ENCODE data around the gene RDX. TPM values are rescaled to one million over a fixed set of nuclear protein-coding genes. Genes with fewer than 3 reads are reported as not detected.

RDX gene
- total and polyA plus RNA-seq, 2 experiments from 2014 or later, result 45.2 to 226 TPM

GRCh38 chr11:110303414-110303826, 7.0 kb upstream of the RDX start:
- H3K4me1 ChIP-seq (ENCODE audit: insufficient read depth), result no peaks in the 10 kb centered on the region
- no peak overlapping the region for H3K27ac ChIP-seq (ENCODE audit: low read depth)
- DNase-seq (ENCODE audit: low spot score) (no peak), ATAC-seq (no peak)
- no peaks in the 10 kb centered on the region for H4K20me1 ChIP-seq (replicated peaks; ENCODE audit: insufficient read depth)
- no peak overlapping the region for H3K4me2 ChIP-seq
- no peaks in the 10 kb centered on the region for H3F3A ChIP-seq (replicated peaks; ENCODE audit: low read depth)
- no peak overlapping the region for H3K4me3 Mint-ChIP-seq
- H3K9me2 ChIP-seq (ENCODE audit: insufficient read depth), result no peaks in the 10 kb centered on the region
- H3K27ac Mint-ChIP-seq, result no peak overlapping the region
- H3K36me3 ChIP-seq (ENCODE audit: insufficient read depth), result no peaks in the 10 kb centered on the region
- H3K79me2 ChIP-seq (replicated peaks; ENCODE audit: insufficient read depth), result no peaks in the 10 kb centered on the region
- peaks cover 12% of the 10 kb centered on the region for H3K4me1 Mint-ChIP-seq
- H3K9me3 Mint-ChIP-seq, result peaks cover 6% of the 10 kb centered on the region; the same call in 2 of the 3 replicates
- TF ChIP-seq EZH2phosphoT487 (IDR thresholded peaks at IDR 0.05; ENCODE audit: unreplicated experiment) (no peak), POLR2AphosphoS5 (IDR thresholded peaks at IDR 0.05; ENCODE audit: low read depth) (no peak), REST (IDR thresholded peaks at IDR 0.05; ENCODE audit: unreplicated experiment) (no peak), CREB1 (CRISPR knock-in tag; IDR thresholded peaks at IDR 0.05; ENCODE audit: low read depth) (no peak), ZNF114 (CRISPR knock-in tag; IDR thresholded peaks at IDR 0.05) (no peak), STAT1 (IDR thresholded peaks at IDR 0.05; ENCODE audit: unreplicated experiment) (no peak), EZH2 (IDR thresholded peaks at IDR 0.05; ENCODE audit: low read depth, unreplicated experiment) (no peak), NANOG (IDR thresholded peaks at IDR 0.05; ENCODE audit: borderline replicate concordance) (no peak), JUNB (IDR thresholded peaks at IDR 0.05; ENCODE audit: unreplicated experiment) (no peak), ZNF331 (CRISPR knock-in tag; IDR thresholded peaks at IDR 0.05; ENCODE audit: low read depth) (no peak)
- TF ChIP-seq, protein P1, sequence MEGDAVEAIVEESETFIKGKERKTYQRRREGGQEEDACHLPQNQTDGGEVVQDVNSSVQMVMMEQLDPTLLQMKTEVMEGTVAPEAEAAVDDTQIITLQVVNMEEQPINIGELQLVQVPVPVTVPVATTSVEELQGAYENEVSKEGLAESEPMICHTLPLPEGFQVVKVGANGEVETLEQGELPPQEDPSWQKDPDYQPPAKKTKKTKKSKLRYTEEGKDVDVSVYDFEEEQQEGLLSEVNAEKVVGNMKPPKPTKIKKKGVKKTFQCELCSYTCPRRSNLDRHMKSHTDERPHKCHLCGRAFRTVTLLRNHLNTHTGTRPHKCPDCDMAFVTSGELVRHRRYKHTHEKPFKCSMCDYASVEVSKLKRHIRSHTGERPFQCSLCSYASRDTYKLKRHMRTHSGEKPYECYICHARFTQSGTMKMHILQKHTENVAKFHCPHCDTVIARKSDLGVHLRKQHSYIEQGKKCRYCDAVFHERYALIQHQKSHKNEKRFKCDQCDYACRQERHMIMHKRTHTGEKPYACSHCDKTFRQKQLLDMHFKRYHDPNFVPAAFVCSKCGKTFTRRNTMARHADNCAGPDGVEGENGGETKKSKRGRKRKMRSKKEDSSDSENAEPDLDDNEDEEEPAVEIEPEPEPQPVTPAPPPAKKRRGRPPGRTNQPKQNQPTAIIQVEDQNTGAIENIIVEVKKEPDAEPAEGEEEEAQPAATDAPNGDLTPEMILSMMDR (conservative IDR thresholded peaks at IDR 0.05; ENCODE audit: low read depth in 2 of 2), result no peak
- TF ChIP-seq, protein P2, sequence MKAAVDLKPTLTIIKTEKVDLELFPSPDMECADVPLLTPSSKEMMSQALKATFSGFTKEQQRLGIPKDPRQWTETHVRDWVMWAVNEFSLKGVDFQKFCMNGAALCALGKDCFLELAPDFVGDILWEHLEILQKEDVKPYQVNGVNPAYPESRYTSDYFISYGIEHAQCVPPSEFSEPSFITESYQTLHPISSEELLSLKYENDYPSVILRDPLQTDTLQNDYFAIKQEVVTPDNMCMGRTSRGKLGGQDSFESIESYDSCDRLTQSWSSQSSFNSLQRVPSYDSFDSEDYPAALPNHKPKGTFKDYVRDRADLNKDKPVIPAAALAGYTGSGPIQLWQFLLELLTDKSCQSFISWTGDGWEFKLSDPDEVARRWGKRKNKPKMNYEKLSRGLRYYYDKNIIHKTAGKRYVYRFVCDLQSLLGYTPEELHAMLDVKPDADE (IDR thresholded peaks at IDR 0.05), result no peak
- TF ChIP-seq, protein P3, sequence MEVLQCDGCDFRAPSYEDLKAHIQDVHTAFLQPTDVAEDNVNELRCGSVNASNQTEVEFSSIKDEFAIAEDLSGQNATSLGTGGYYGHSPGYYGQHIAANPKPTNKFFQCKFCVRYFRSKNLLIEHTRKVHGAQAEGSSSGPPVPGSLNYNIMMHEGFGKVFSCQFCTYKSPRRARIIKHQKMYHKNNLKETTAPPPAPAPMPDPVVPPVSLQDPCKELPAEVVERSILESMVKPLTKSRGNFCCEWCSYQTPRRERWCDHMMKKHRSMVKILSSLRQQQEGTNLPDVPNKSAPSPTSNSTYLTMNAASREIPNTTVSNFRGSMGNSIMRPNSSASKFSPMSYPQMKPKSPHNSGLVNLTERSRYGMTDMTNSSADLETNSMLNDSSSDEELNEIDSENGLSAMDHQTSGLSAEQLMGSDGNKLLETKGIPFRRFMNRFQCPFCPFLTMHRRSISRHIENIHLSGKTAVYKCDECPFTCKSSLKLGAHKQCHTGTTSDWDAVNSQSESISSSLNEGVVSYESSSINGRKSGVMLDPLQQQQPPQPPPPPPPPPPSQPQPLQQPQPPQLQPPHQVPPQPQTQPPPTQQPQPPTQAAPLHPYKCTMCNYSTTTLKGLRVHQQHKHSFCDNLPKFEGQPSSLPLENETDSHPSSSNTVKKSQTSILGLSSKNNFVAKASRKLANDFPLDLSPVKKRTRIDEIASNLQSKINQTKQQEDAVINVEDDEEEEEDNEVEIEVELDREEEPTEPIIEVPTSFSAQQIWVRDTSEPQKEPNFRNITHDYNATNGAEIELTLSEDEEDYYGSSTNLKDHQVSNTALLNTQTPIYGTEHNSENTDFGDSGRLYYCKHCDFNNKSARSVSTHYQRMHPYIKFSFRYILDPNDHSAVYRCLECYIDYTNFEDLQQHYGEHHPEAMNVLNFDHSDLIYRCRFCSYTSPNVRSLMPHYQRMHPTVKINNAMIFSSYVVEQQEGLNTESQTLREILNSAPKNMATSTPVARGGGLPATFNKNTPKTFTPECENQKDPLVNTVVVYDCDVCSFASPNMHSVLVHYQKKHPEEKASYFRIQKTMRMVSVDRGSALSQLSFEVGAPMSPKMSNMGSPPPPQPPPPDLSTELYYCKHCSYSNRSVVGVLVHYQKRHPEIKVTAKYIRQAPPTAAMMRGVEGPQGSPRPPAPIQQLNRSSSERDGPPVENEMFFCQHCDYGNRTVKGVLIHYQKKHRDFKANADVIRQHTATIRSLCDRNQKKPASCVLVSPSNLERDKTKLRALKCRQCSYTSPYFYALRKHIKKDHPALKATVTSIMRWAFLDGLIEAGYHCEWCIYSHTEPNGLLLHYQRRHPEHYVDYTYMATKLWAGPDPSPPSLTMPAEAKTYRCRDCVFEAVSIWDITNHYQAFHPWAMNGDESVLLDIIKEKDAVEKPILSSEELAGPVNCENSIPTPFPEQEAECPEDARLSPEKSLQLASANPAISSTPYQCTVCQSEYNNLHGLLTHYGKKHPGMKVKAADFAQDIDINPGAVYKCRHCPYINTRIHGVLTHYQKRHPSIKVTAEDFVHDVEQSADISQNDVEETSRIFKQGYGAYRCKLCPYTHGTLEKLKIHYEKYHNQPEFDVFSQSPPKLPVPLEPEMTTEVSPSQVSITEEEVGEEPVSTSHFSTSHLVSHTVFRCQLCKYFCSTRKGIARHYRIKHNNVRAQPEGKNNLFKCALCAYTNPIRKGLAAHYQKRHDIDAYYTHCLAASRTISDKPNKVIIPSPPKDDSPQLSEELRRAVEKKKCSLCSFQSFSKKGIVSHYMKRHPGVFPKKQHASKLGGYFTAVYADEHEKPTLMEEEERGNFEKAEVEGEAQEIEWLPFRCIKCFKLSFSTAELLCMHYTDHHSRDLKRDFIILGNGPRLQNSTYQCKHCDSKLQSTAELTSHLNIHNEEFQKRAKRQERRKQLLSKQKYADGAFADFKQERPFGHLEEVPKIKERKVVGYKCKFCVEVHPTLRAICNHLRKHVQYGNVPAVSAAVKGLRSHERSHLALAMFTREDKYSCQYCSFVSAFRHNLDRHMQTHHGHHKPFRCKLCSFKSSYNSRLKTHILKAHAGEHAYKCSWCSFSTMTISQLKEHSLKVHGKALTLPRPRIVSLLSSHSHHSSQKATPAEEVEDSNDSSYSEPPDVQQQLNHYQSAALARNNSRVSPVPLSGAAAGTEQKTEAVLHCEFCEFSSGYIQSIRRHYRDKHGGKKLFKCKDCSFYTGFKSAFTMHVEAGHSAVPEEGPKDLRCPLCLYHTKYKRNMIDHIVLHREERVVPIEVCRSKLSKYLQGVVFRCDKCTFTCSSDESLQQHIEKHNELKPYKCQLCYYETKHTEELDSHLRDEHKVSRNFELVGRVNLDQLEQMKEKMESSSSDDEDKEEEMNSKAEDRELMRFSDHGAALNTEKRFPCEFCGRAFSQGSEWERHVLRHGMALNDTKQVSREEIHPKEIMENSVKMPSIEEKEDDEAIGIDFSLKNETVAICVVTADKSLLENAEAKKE (CRISPR knock-in tag; IDR thresholded peaks at IDR 0.05), result no peak
- no peaks in the 10 kb centered on the region for H3K27me3 Mint-ChIP-seq (ENCODE audit: insufficient read depth, low read depth, poor library complexity)
- H2AFZ ChIP-seq, result no peak overlapping the region
- no peak overlapping the region for H3K4me3 ChIP-seq
- peaks cover 5% of the 10 kb centered on the region; the same call in 2 of the 3 replicates for H3K36me3 Mint-ChIP-seq (ENCODE audit: low read depth)
- H3K27me3 ChIP-seq (ENCODE audit: insufficient read depth), result no peaks in the 10 kb centered on the region

All from GM23338 (cell line).